Naive thymus-derived CD4-positive, alpha-beta T cell (primary cell): ENCODE results near the gene BAX. TPM values are rescaled to one million over a fixed set of nuclear protein-coding genes. Genes with fewer than 3 reads are reported as not detected.

ENCODE experiments used
- ATAC-seq: fragments of 150-1000 bp; cut with Tn5 transposase; 2 replicates; pipeline ENCODE4 v1.10.0; 2021; ENCODE audit warnings: mild to moderate bottlenecking, moderate library complexity
- CTCF ChIA-PET: fragments of 350-600 bp; sonication (Branson Sonifier 250); formaldehyde crosslinking; loops from one replicate; lab custom pipeline; 2021; ENCODE audit warnings: antibody characterized with exemption; lab: Charles Lee
- POLR2A ChIA-PET: fragments of 350-600 bp; sonication (Branson Sonifier 250); formaldehyde crosslinking; loops from one replicate; lab custom pipeline; 2021; ENCODE audit warnings: antibody characterized with exemption, inconsistent platforms; lab: Charles Lee
- DNase-seq, 9 donors: peaks; one replicate each; pipeline versions ENCODE4 v3.0.0 to v3.0.0-alpha.2; 2020 to 2022; ENCODE audit warnings: mixed read lengths in 1 of 9
- H3K27ac ChIP-seq: one replicate; pipeline ENCODE4 v1.7.0; 2013; ENCODE audit warnings: mild to moderate bottlenecking, low read depth, low read length, moderate library complexity
- H3K27me3 ChIP-seq, 2 donors: one replicate each; pipeline ENCODE4 v1.7.0; 2013; ENCODE audit warnings: low read length in 2 of 2, mild to moderate bottlenecking in 2 of 2, moderate library complexity in 2 of 2; ENCODE audit not compliant: control insufficient read depth in 2 of 2, insufficient read depth in 2 of 2
- H3K36me3 ChIP-seq, 3 experiments: 1 replicate in 2 of 3; 2 replicates in 1 of 3; pipeline ENCODE4 v1.7.0; 2013; ENCODE audit warnings: low read length in 3 of 3, mild to moderate bottlenecking in 3 of 3, moderate library complexity in 1 of 3; ENCODE audit not compliant: insufficient read depth in 3 of 3, control insufficient read depth in 2 of 3
- H3K4me1 ChIP-seq, 2 donors: one replicate each; pipeline ENCODE4 v1.7.0; 2013; ENCODE audit warnings: low read length in 2 of 2, mild to moderate bottlenecking in 2 of 2, moderate library complexity in 1 of 2; ENCODE audit not compliant: control insufficient read depth in 2 of 2, insufficient read depth in 2 of 2
- H3K4me3 ChIP-seq: 2 replicates; pipeline ENCODE4 v1.7.0; 2013; ENCODE audit warnings: mild to moderate bottlenecking, low read length
- H3K9me3 ChIP-seq, 3 experiments: 1 replicate in 2 of 3; 2 replicates in 1 of 3; pipeline ENCODE4 v1.7.0; 2013; ENCODE audit warnings: low read length in 3 of 3; ENCODE audit not compliant: control insufficient read depth in 2 of 3
- H3K27ac Mint-ChIP-seq, 9 donors: one replicate each; pipeline ENCODE4 v1.8.0; 2020 to 2022; ENCODE audit warnings: mixed read lengths in 9 of 9, mild to moderate bottlenecking in 8 of 9, moderate library complexity in 5 of 9, inconsistent platforms in 2 of 9
- H3K27me3 Mint-ChIP-seq, 5 donors: one replicate each; pipeline ENCODE4 v1.8.0; 2021 to 2022; ENCODE audit warnings: mixed read lengths in 5 of 5, mild to moderate bottlenecking in 1 of 5
- H3K36me3 Mint-ChIP-seq, 5 donors: one replicate each; pipeline ENCODE4 v1.8.0; 2020 to 2022; ENCODE audit warnings: mixed read lengths in 5 of 5, mild to moderate bottlenecking in 3 of 5, inconsistent platforms in 1 of 5
- H3K4me1 Mint-ChIP-seq, 7 donors: one replicate each; pipeline ENCODE4 v1.8.0; 2020 to 2022; ENCODE audit warnings: mixed read lengths in 7 of 7, mild to moderate bottlenecking in 3 of 7, inconsistent platforms in 1 of 7
- H3K4me3 Mint-ChIP-seq, 10 donors: one replicate each; pipeline ENCODE4 v1.8.0; 2020 to 2022; ENCODE audit warnings: mild to moderate bottlenecking in 10 of 10, mixed read lengths in 10 of 10, moderate library complexity in 6 of 10, inconsistent platforms in 2 of 10
- H3K9me3 Mint-ChIP-seq, 11 donors: one replicate each; pipeline ENCODE4 v1.8.0; 2020 to 2022; ENCODE audit warnings: mixed read lengths in 11 of 11, mild to moderate bottlenecking in 4 of 11, inconsistent platforms in 1 of 11, moderate library complexity in 1 of 11
- intact Hi-C, 2 donors: fragments of 100-400 bp; cut with micrococcal nuclease; formaldehyde crosslinking; loops; one replicate each; pipeline ENCODE4 v1.15.1; 2023
- polyA plus RNA-seq, 2 donors: library from polyadenylated mRNA; unstranded; fragments of 300-500 nt; fragmentation: Illumina TruSeq; gene quantifications; one replicate each; pipeline ENCODE4 v1.2.3, GENCODE V29; 2021
- total RNA-seq, 6 experiments: library from RNA in 5 of 6; stranded (reverse) in 5 of 6; gene quantifications; 1 replicate in 5 of 6; 2 replicates in 1 of 6; pipeline ENCODE4 v1.2.3 and lab custom pipeline; 2021 to 2026

Gene BAX
- total and polyA plus RNA-seq, 7 experiments from 2014 or later: 49.1 to 355 (median 85.4) TPM

- intact Hi-C loops: loop anchor here (5.0 to 10.0 kb wide), 8 partner anchors 65 to 1523 kb away; partner anchors contain the start of genes ALDH16A1 (in 2 of the 2), PIH1D1 (in 2 of the 2), ASPDH (in 1 of the 2) and CGB7 (in 1 of the 2)
- no peak for ATAC-seq
- Mint-ChIP-seq H3K27me3 (no peaks in the 10 kb centered on the region), H3K36me3 (peaks cover 0 to 25% (median 9%) of the 10 kb centered on the region in 5 donors), H3K9me3 (peaks cover 0 to 2% (median 0%) of the 10 kb centered on the region in 11 donors), H3K4me3 (peak overlapping the region in 2 of 10 donors; percentile 4 to 46), H3K27ac (peak overlapping the region in 2 of 9 donors; percentile 67 to 70), H3K4me1 (peaks cover 30 to 44% (median 34%) of the 10 kb centered on the region in 7 donors)
- peaks cover 20 to 21% of the 10 kb centered on the region in 2 donors for H3K4me1 ChIP-seq
- CTCF ChIA-PET: interaction anchor here (0.6 kb wide), 1 partner anchor 202 kb away, joined by 3 read pairs; no protein-coding TSS in a partner anchor
- POLR2A ChIA-PET: no interaction called here
- H3K27me3 ChIP-seq: no peaks in the 10 kb centered on the region
- DNase-seq: no peak
- H3K27ac ChIP-seq: no peak overlapping the region
- no peak overlapping the region for H3K4me3 ChIP-seq
- peaks cover 0 to 26% (median 2%) of the 10 kb centered on the region in 3 experiments for H3K36me3 ChIP-seq
- no peaks in the 10 kb centered on the region for H3K9me3 ChIP-seq
Measured at GRCh38 chr19:48989701-48990291, 35.1 kb downstream of the BAX start.

DNA sequence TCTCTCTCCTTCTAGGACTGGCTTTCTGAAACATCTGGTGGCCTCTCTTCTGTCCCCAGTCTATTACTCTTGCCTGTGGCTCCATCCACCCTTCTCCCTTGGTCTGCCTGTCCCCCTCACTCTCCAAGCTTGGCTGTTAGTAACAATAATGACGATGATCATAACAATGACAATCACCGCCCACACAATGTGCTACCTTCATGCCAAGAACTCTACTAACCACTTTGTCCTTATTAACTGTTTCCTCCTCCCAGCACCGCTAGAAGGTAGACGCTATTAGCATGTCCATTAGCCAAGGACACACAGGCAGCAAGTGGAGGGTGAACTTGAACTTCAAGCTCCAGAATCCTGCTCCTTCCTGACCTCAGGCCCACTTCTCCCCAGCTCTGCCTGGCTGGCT, 35.7 kb downstream of the BAX start:
- peaks cover 23 to 24% of the 10 kb centered on the region in 2 donors for H3K4me1 ChIP-seq
- POLR2A ChIA-PET: interaction anchor here (0.6 to 4.2 kb wide), 2 partner anchors 10 to 25 kb away, joined by 5 to 58 read pairs; partner anchors contain the start of gene FTL
- no peaks in the 10 kb centered on the region for H3K27me3 Mint-ChIP-seq
- peaks cover 0 to 22% (median 9%) of the 10 kb centered on the region in 5 donors for H3K36me3 Mint-ChIP-seq
- H3K27me3 ChIP-seq: no peaks in the 10 kb centered on the region
- peaks cover 0 to 19% (median 0%) of the 10 kb centered on the region in 3 experiments for H3K36me3 ChIP-seq
- H3K4me1 Mint-ChIP-seq: peaks cover 36 to 50% (median 39%) of the 10 kb centered on the region in 7 donors
- H3K4me3 Mint-ChIP-seq: peak overlapping the region in 3 of 10 donors; percentile 4 to 46 (median 15)
- H3K4me3 ChIP-seq: no peak overlapping the region
- CTCF ChIA-PET: interaction anchor here (0.6 kb wide), 1 partner anchor 202 kb away, joined by 3 read pairs; no protein-coding TSS in a partner anchor
- ATAC-seq (no peak), DNase-seq (no peak)
- no peak overlapping the region for H3K27ac ChIP-seq
- H3K9me3 ChIP-seq: no peaks in the 10 kb centered on the region
- intact Hi-C loops: loop anchor here (5.0 to 10.0 kb wide), 8 partner anchors 64 to 1522 kb away; partner anchors contain the start of genes ALDH16A1 (in 2 of the 2), PIH1D1 (in 2 of the 2), ASPDH (in 1 of the 2) and CGB7 (in 1 of the 2)
- H3K9me3 Mint-ChIP-seq: peaks cover 0 to 2% (median 0%) of the 10 kb centered on the region in 11 donors
- peak overlapping the region in 4 of 9 donors; percentile 59 to 86 (median 68) for H3K27ac Mint-ChIP-seq

- H3K27me3 Mint-ChIP-seq: no peaks in the 10 kb centered on the region
- H3K4me1 ChIP-seq: peaks cover 23 to 24% of the 10 kb centered on the region in 2 donors
- peak overlapping the region in 3 of 10 donors; percentile 15 to 43 (median 27) for H3K4me3 Mint-ChIP-seq
- H3K27ac Mint-ChIP-seq: peak overlapping the region in 3 of 9 donors; percentile 49 to 86 (median 59)
- ATAC-seq: no peak
- no peak overlapping the region for H3K4me3 ChIP-seq
- peaks cover 0 to 22% (median 9%) of the 10 kb centered on the region in 5 donors for H3K36me3 Mint-ChIP-seq
- H3K9me3 Mint-ChIP-seq: peaks cover 0 to 2% (median 0%) of the 10 kb centered on the region in 11 donors
- H3K27me3 ChIP-seq: no peaks in the 10 kb centered on the region
- intact Hi-C loops: loop anchor here (5.0 to 10.0 kb wide), 8 partner anchors 64 to 1521 kb away; partner anchors contain the start of genes ALDH16A1 (in 2 of the 2), PIH1D1 (in 2 of the 2), ASPDH (in 1 of the 2) and CGB7 (in 1 of the 2)
- H3K9me3 ChIP-seq: no peaks in the 10 kb centered on the region
- ChIA-PET POLR2A (interaction anchor here (0.6 to 4.2 kb wide), 5 partner anchors 9 to 90 kb away, joined by 4 to 58 read pairs (median 5); partner anchors contain the start of gene FTL), CTCF (no interaction called here)
- H3K36me3 ChIP-seq: peaks cover 0 to 13% (median 0%) of the 10 kb centered on the region in 3 experiments
- no peak overlapping the region for H3K27ac ChIP-seq
- no peak for DNase-seq
- H3K4me1 Mint-ChIP-seq: peaks cover 37 to 51% (median 40%) of the 10 kb centered on the region in 7 donors
Measured at GRCh38 chr19:48991011-48991609, 36.4 kb downstream of the BAX start.

GRCh38 chr19:48991873-48992580, 37.4 kb downstream of the BAX start:
- H3K4me1 ChIP-seq: peaks cover 23 to 24% of the 10 kb centered on the region in 2 donors
- peaks cover 0 to 13% (median 0%) of the 10 kb centered on the region in 3 experiments for H3K36me3 ChIP-seq
- CTCF ChIA-PET: interaction anchor here (0.5 to 2.1 kb wide), 7 partner anchors 18 to 204 kb away, joined by 3 to 10 read pairs (median 4); no protein-coding TSS in a partner anchor
- POLR2A ChIA-PET: interaction anchor here (0.8 to 4.2 kb wide), 6 partner anchors 10 to 672 kb away, joined by 4 to 58 read pairs (median 4); partner anchors contain the start of gene FTL
- peaks cover 39 to 57% (median 42%) of the 10 kb centered on the region in 7 donors for H3K4me1 Mint-ChIP-seq
- ATAC-seq: no peak
- intact Hi-C loops: loop anchor here (2.0 to 10.0 kb wide), 13 partner anchors 27 to 1520 kb away; partner anchors contain the start of genes ALDH16A1 (in 2 of the 2), PIH1D1 (in 2 of the 2), ASPDH (in 1 of the 2) and BAX (in 1 of the 2)
- peaks cover 0 to 22% (median 9%) of the 10 kb centered on the region in 5 donors for H3K36me3 Mint-ChIP-seq
- H3K4me3 Mint-ChIP-seq: peak overlapping the region; percentile 95 to 100 (median 96)
- H3K4me3 ChIP-seq: peak overlapping the region; percentile 70
- peak overlapping the region; percentile 87 to 99 (median 96) for H3K27ac Mint-ChIP-seq
- H3K9me3 ChIP-seq: no peaks in the 10 kb centered on the region
- H3K27me3 Mint-ChIP-seq: no peaks in the 10 kb centered on the region
- H3K27ac ChIP-seq: peak overlapping the region; percentile 80
- DNase-seq: no peak
- H3K9me3 Mint-ChIP-seq: peaks cover 0 to 2% (median 0%) of the 10 kb centered on the region in 11 donors
- no peaks in the 10 kb centered on the region for H3K27me3 ChIP-seq

GRCh38 chr19:48992581-48993174, 38.0 kb downstream of the BAX start:
- Histone ChIP-seq H3K27ac (peak overlapping the region; percentile 80), H3K36me3 (peaks cover 0 to 13% (median 0%) of the 10 kb centered on the region in 3 experiments), H3K27me3 (no peaks in the 10 kb centered on the region), H3K9me3 (no peaks in the 10 kb centered on the region), H3K4me1 (peaks cover 23 to 24% of the 10 kb centered on the region in 2 donors), H3K4me3 (peak overlapping the region; percentile 70)
- ChIA-PET POLR2A (interaction anchor here (0.8 to 4.2 kb wide), 18 partner anchors 11 to 858 kb away, joined by 3 to 58 read pairs (median 4); partner anchors contain the start of genes CA11, FTL, PIH1D1 and PTOV1), CTCF (interaction anchor here (0.6 to 2.1 kb wide), 12 partner anchors 9 to 268 kb away, joined by 3 to 10 read pairs (median 4); partner anchors contain the start of genes DHDH and FTL)
- no peaks in the 10 kb centered on the region for H3K27me3 Mint-ChIP-seq
- peaks cover 39 to 60% (median 45%) of the 10 kb centered on the region in 7 donors for H3K4me1 Mint-ChIP-seq
- DNase-seq (peak in 1 of 9 donors; percentile 14), ATAC-seq (no peak)
- peaks cover 0 to 20% (median 9%) of the 10 kb centered on the region in 5 donors for H3K36me3 Mint-ChIP-seq
- peak overlapping the region; percentile 87 to 99 (median 96) for H3K27ac Mint-ChIP-seq
- H3K4me3 Mint-ChIP-seq: peak overlapping the region; percentile 95 to 100 (median 96)
- H3K9me3 Mint-ChIP-seq: peaks cover 0 to 2% (median 0%) of the 10 kb centered on the region in 11 donors
- intact Hi-C loops: loop anchor here (1.0 to 10.0 kb wide), 32 partner anchors 26 to 1520 kb away; partner anchors contain the start of genes ALDH16A1 (in 2 of the 2), DBP (in 2 of the 2), FTL (in 2 of the 2) and NUCB1 (in 2 of the 2)
